ENCODE data around the gene WWC1. TPM values are rescaled to one million over a fixed set of nuclear protein-coding genes. Genes with fewer than 3 reads are reported as not detected.

The WWC1 gene
- total RNA-seq, 2 donors from 2014 or later, result 0.33 to 0.97 TPM

- no peak for DNase-seq (ENCODE audit: low spot score)
- intact Hi-C loops (cut with DNase I), result no loop called here
These were observed 163.8 kb downstream of the WWC1 start for GRCh38 chr5:168455201-168455600.

- DNase-seq (ENCODE audit: low spot score), result no peak
- intact Hi-C loops (cut with DNase I), result no loop called here
These were observed 166.1 kb downstream of the WWC1 start for GRCh38 chr5:168457542-168457941.

GRCh38 chr5:168460606-168461005 is 169.2 kb downstream of the WWC1 start:
- no peak for DNase-seq (ENCODE audit: low spot score)
- intact Hi-C loops (cut with DNase I), result no loop called here

- no peak for DNase-seq (ENCODE audit: low spot score)
- intact Hi-C loops (cut with DNase I), result no loop called here
These were observed 171.6 kb downstream of the WWC1 start for GRCh38 chr5:168463081-168463480.

- no peak for DNase-seq (ENCODE audit: low spot score)
- intact Hi-C loops (cut with DNase I), result no loop called here
These were observed 172.8 kb downstream of the WWC1 start for GRCh38 chr5:168464214-168464613.

GRCh38 chr5:168464641-168465040 is 173.2 kb downstream of the WWC1 start:
- intact Hi-C loops (cut with DNase I), result no loop called here
- DNase-seq (ENCODE audit: low spot score), result no peak

- intact Hi-C loops (cut with DNase I), result no loop called here
- no peak for DNase-seq (ENCODE audit: low spot score)
These were observed 176.4 kb downstream of the WWC1 start for GRCh38 chr5:168467755-168468330.

GRCh38 chr5:168468836-168469235 is 177.4 kb downstream of the WWC1 start:
- intact Hi-C loops (cut with DNase I), result no loop called here

GRCh38 chr5:168469816-168470215 is 178.4 kb downstream of the WWC1 start:
- intact Hi-C loops (cut with DNase I), result no loop called here
- DNase-seq (ENCODE audit: low spot score), result no peak

More at GRCh38 chr5:168468836-168469235, 177.4 kb downstream of the WWC1 start:
- DNase-seq (ENCODE audit: low spot score), result no peak

- no peak for DNase-seq (ENCODE audit: low spot score)
- intact Hi-C loops (cut with DNase I), result no loop called here
These were observed 180.3 kb downstream of the WWC1 start for GRCh38 chr5:168471785-168472184.

GRCh38 chr5:168472329-168472728 is 180.9 kb downstream of the WWC1 start:
- intact Hi-C loops (cut with DNase I), result no loop called here
- no peak for DNase-seq (ENCODE audit: low spot score)

- intact Hi-C loops (cut with DNase I), result no loop called here
- DNase-seq (ENCODE audit: low spot score), result no peak
These were observed 182.9 kb downstream of the WWC1 start for GRCh38 chr5:168474319-168474718.

- intact Hi-C loops (cut with DNase I), result no loop called here
- no peak for DNase-seq (ENCODE audit: low spot score)
These were observed 185.6 kb downstream of the WWC1 start for GRCh38 chr5:168477060-168477459.

- DNase-seq (ENCODE audit: low spot score), result no peak
These were observed 187.7 kb downstream of the WWC1 start for GRCh38 chr5:168479166-168479565.

GRCh38 chr5:168480601-168481000 is 189.2 kb downstream of the WWC1 start:
- DNase-seq (ENCODE audit: low spot score), result no peak
- intact Hi-C loops (cut with DNase I), result no loop called here

More at GRCh38 chr5:168479166-168479565, 187.7 kb downstream of the WWC1 start:
- intact Hi-C loops (cut with DNase I), result no loop called here

- intact Hi-C loops (cut with DNase I), result no loop called here
- no peak for DNase-seq (ENCODE audit: low spot score)
These were observed 189.9 kb downstream of the WWC1 start for GRCh38 chr5:168481330-168481788.

GRCh38 chr5:168482361-168482760 is 190.9 kb downstream of the WWC1 start:
- intact Hi-C loops (cut with DNase I), result no loop called here
- DNase-seq (ENCODE audit: low spot score), result no peak

GRCh38 chr5:168486136-168486879 is 194.9 kb downstream of the WWC1 start, which contains the start of gene RARS1:
RARS1 (plus strand) TSS chr5:168486471; CDS start chr5:168486499, 28 bp downstream.
- DNase-seq (ENCODE audit: low spot score), result peak; percentile 98
- intact Hi-C loops (cut with DNase I), result no loop called here

- no peak for DNase-seq (ENCODE audit: low spot score)
- intact Hi-C loops (cut with DNase I), result no loop called here
These were observed 197.6 kb downstream of the WWC1 start for GRCh38 chr5:168489059-168489458.

GRCh38 chr5:168494057-168494555 is 202.7 kb downstream of the WWC1 start:
- DNase-seq (ENCODE audit: low spot score), result no peak
- intact Hi-C loops (cut with DNase I), result no loop called here

Measured in posterior vena cava (tissue), 2 donors.